Endothelial cell of umbilical vein (primary cell): Measurements from ENCODE around the gene ITM2B. TPM values are rescaled to one million over a fixed set of nuclear protein-coding genes. Genes with fewer than 3 reads are reported as not detected.

ENCODE experiments used
- BruUV-seq: library from RNA; stranded (reverse); fragments of 400-500 nt; replicated peaks from 2 replicates; lab custom pipeline; 2021; lab: Mats Ljungman, UMichigan
- CTCF ChIA-PET: fragments of 300-600, 350-600 bp; sonication (Branson Sonifier 250); formaldehyde crosslinking; loops from one replicate; lab custom pipeline; 2021; ENCODE audit warnings: antibody characterized with exemption, inconsistent platforms; lab: Charles Lee
- POLR2A ChIA-PET: fragments of 300-600, 350-600 bp; sonication (Branson Sonifier 250); formaldehyde crosslinking; loops from one replicate; lab custom pipeline; 2021; ENCODE audit warnings: antibody characterized with exemption, inconsistent platforms; lab: Charles Lee
- DNase-seq: peaks from one replicate; pipeline ENCODE4 v3.0.0-alpha.2; 2011; ENCODE audit warnings: low read depth, low spot score
- FAIRE-seq: peaks from 2 replicates; lab custom pipeline; 2011; peaks lifted over from hg19 to GRCh38; lab: Jason Lieb, UNC
- H2AFZ ChIP-seq: 2 replicates; pipeline ENCODE4 v1.6.0; 2012; ENCODE audit warnings: low read depth, low read length, control low read depth, inconsistent platforms
- H3K27ac ChIP-seq: 2 replicates; pipeline ENCODE4 v1.5.1; 2011; ENCODE audit warnings: low read depth, mild to moderate bottlenecking, control low read depth, low read length, moderate library complexity; ENCODE audit not compliant: insufficient read depth
- H3K27me3 ChIP-seq, 2 experiments: 2 replicates each; pipeline versions ENCODE4 v1.6.0 to v1.6.1; 2011; ENCODE audit warnings: low read length in 2 of 2, mixed read lengths in 1 of 2; ENCODE audit not compliant: control insufficient read depth in 2 of 2, insufficient read depth in 2 of 2
- H3K36me3 ChIP-seq, 2 experiments: 2 replicates in 1 of 2; 3 replicates in 1 of 2; pipeline ENCODE4 v1.5.1; 2011; ENCODE audit warnings: low read length in 2 of 2, mild to moderate bottlenecking in 1 of 2, moderate library complexity in 1 of 2; ENCODE audit not compliant: control insufficient read depth in 2 of 2, insufficient read depth in 2 of 2; ENCODE audit errors: extremely low read depth in 1 of 2
- H3K4me1 ChIP-seq: 3 replicates; pipeline ENCODE4 v1.5.1; 2011; ENCODE audit warnings: mild to moderate bottlenecking, low read length; ENCODE audit not compliant: control insufficient read depth, insufficient read depth; ENCODE audit errors: extremely low read depth
- H3K4me2 ChIP-seq: 2 replicates; pipeline ENCODE4 v1.6.1; 2011; ENCODE audit warnings: low read length, control low read depth, mixed read lengths; ENCODE audit not compliant: insufficient read depth
- H3K4me3 ChIP-seq, 3 experiments: fragments of 200-600 bp in 1 of 3; sonication (generic), shearing (Covaris generic) in 1 of 3; replicated peaks in 1 of 3; 2 replicates each; pipeline ENCODE4 v1.5.1; 2011 to 2016; ENCODE audit warnings: control low read depth in 3 of 3, low read length in 3 of 3, mild to moderate bottlenecking in 2 of 3, inconsistent platforms in 1 of 3, low read depth in 1 of 3, moderate library complexity in 1 of 3; ENCODE audit not compliant: insufficient read depth in 1 of 3
- H3K79me2 ChIP-seq: 2 replicates; pipeline ENCODE4 v1.6.0; 2012; ENCODE audit warnings: low read length, inconsistent platforms; ENCODE audit not compliant: control insufficient read depth, insufficient read depth
- H3K9ac ChIP-seq: replicated peaks from 2 replicates; pipeline ENCODE3; 2011; ENCODE audit warnings: low read length, control low read depth; ENCODE audit not compliant: insufficient read depth; ENCODE audit errors: extremely low read depth
- H3K9me1 ChIP-seq: replicated peaks from 3 replicates; pipeline ENCODE4 v1.6.0; 2011; ENCODE audit warnings: mild to moderate bottlenecking, low read length; ENCODE audit not compliant: control insufficient read depth, insufficient read depth; ENCODE audit errors: extremely low read depth
- H3K9me3 ChIP-seq: replicated peaks from 2 replicates; pipeline ENCODE4 v1.5.1; 2012; ENCODE audit warnings: low read length, inconsistent platforms; ENCODE audit not compliant: control insufficient read depth, insufficient read depth
- H4K20me1 ChIP-seq: replicated peaks from 2 replicates; pipeline ENCODE3; 2011; ENCODE audit warnings: mild to moderate bottlenecking, low read length; ENCODE audit not compliant: control insufficient read depth, insufficient read depth; ENCODE audit errors: extremely low read depth
- CTCF ChIP-seq, 2 donors: IDR thresholded peaks; 1 replicate in 1 of 2; 2 replicates in 1 of 2; pipeline ENCODE4 v1.5.1; 2011; ENCODE audit warnings: low read length in 2 of 2, mild to moderate bottlenecking in 2 of 2, moderate library complexity in 2 of 2, control low read depth in 1 of 2, inconsistent platforms in 1 of 2, low read depth in 1 of 2; ENCODE audit not compliant: insufficient read depth in 1 of 2; ENCODE audit errors: extremely low read depth in 1 of 2
- EZH2 ChIP-seq: IDR thresholded peaks from 2 replicates; pipeline ENCODE4 v1.6.1; 2012; ENCODE audit warnings: borderline replicate concordance, low read depth, mild to moderate bottlenecking, moderate library complexity, low read length, inconsistent platforms; ENCODE audit not compliant: severe bottlenecking
- FOS ChIP-seq: IDR thresholded peaks from 2 replicates; pipeline ENCODE4 v1.6.1; 2011; ENCODE audit warnings: mild to moderate bottlenecking, low read length, moderate library complexity, borderline replicate concordance; ENCODE audit not compliant: insufficient read depth
- GATA2 ChIP-seq: IDR thresholded peaks from 2 replicates; pipeline ENCODE4 v1.7.0; 2011; ENCODE audit warnings: low read depth, mild to moderate bottlenecking, moderate library complexity, mixed read lengths, low read length; ENCODE audit not compliant: insufficient read length, insufficient read depth
- JUN ChIP-seq: IDR thresholded peaks from 2 replicates; pipeline ENCODE4 v1.6.1; 2011; ENCODE audit warnings: borderline replicate concordance, low read depth; ENCODE audit not compliant: insufficient read length, insufficient read depth
- MAX ChIP-seq: IDR thresholded peaks from 2 replicates; pipeline ENCODE4 v1.6.1; 2011; ENCODE audit not compliant: insufficient read depth, insufficient read length
- MYC ChIP-seq: IDR thresholded peaks from one replicate; pipeline ENCODE4 v1.6.1; 2011; ENCODE audit warnings: mild to moderate bottlenecking, low read depth, low read length
- POLR2A ChIP-seq: IDR thresholded peaks from 2 replicates; pipeline ENCODE4 v1.6.1; 2012; ENCODE audit warnings: low read depth, mild to moderate bottlenecking, control low read depth, low read length
- POLR2AphosphoS5 ChIP-seq: IDR thresholded peaks from 2 replicates; pipeline ENCODE4 v1.6.1; 2012; ENCODE audit warnings: low read depth, mild to moderate bottlenecking, control low read depth, low read length, moderate library complexity; ENCODE audit not compliant: insufficient read depth
- dilution Hi-C: fragments of 300-500 bp; cut with MboI; formaldehyde crosslinking; loops from one replicate; pipeline ENCODE4 v1.15.0; 2019; ENCODE audit warnings: low sequenced_read_pairs; ENCODE audit not compliant: extremely low pct_ligation_motif_present
- intact Hi-C: fragments of 100-400 bp; cut with micrococcal nuclease; formaldehyde crosslinking; loops from one replicate; pipeline ENCODE4 v1.10.0; 2022
- polyA plus RNA-seq, 4 experiments: library from polyadenylated mRNA; depleted of rRNA in 3 of 4; stranded (reverse) in 3 of 4; unstranded in 1 of 4; fragments of >200 nt; gene quantifications; 2 replicates each; pipeline versions ENCODE4 v1.2.1 to v1.2.3, GENCODE V29; 2011 to 2012; ENCODE audit warnings: missing spikeins in 1 of 4
- total RNA-seq: library from RNA; stranded (reverse); gene quantifications from 2 replicates; pipeline ENCODE4 v1.2.3, GENCODE V29; 2021

The ITM2B gene
- total and polyA plus RNA-seq, 2 donors (not counting 3 experiments of a cell fraction or from before 2014, with no cell fraction given): 150 to 271 TPM

GRCh38 chr13:48194379-48194754, 38.6 kb upstream of the ITM2B start:
- POLR2A ChIA-PET: no interaction called here

More at GRCh38 chr13:48194379-48194754, 38.6 kb upstream of the ITM2B start:
- intact Hi-C loops: no loop called here
- TF ChIP-seq JUN (no peak), POLR2AphosphoS5 (no peak), POLR2A (no peak), CTCF (IDR thresholded peaks at IDR 0.05; ENCODE audit: extremely low read depth in 1 of 2, insufficient read depth in 1 of 2, low read depth in 1 of 2, low read length in 2 of 2) (no peak), MAX (no peak), MYC (no peak), GATA2 (no peak), EZH2 (no peak), FOS (no peak)
- no peak for FAIRE-seq
- dilution Hi-C loops: no loop called here
- no peak overlapping the region for H3K27ac ChIP-seq
- no peak overlapping the region for H2AFZ ChIP-seq
- CTCF ChIA-PET: interaction anchor here (1.2 kb wide), 1 partner anchor 16 kb away, joined by 3 read pairs; no protein-coding TSS in a partner anchor
- peaks cover 3 to 9% of the 10 kb centered on the region in 2 experiments for H3K27me3 ChIP-seq
- no peaks in the 10 kb centered on the region for H3K4me1 ChIP-seq
- H3K9me1 ChIP-seq: no peaks in the 10 kb centered on the region
- no peaks in the 10 kb centered on the region for H3K79me2 ChIP-seq
- H3K9me3 ChIP-seq: no peaks in the 10 kb centered on the region
- DNase-seq: no peak
- H3K4me3 ChIP-seq: no peak overlapping the region
- no peaks in the 10 kb centered on the region for H3K36me3 ChIP-seq
- H3K9ac ChIP-seq: no peak overlapping the region
- no TSS peak for BruUV-seq
- H4K20me1 ChIP-seq: no peaks in the 10 kb centered on the region
- H3K4me2 ChIP-seq: no peak overlapping the region
